Fibroblast of skin of back (primary cell): Measurements from ENCODE around the gene P4HA2.
"Not testable (repeated sequence)": the region's sequence is repeated elsewhere in the genome, so short reads cannot be mapped to it uniquely, and the experiment has no call there.

Experiments used
- DNase-seq: peaks from one replicate; pipeline ENCODE4 v3.0.0-alpha.2; 2013

The P4HA2 gene

DNA sequence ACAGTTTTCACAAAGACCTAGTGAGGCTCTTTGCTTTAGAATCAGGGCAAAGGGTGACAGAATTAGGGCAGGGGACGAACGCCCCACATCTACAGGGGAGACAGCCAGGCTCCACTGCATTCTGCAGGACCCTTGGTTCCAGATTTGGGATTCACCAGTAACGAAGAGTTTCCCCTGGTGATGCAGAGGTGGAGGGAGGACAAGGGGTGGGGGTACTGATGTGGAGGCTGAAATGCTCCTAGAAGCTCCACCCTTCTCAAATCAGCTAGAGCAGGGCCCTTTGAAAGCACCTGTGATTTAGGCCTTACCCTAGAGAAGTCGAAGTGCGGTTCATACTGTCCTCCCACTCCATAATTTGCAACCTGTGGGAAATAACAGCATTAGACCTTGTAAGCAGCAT is 29.1 kb downstream of the P4HA2 start:
- DNase-seq, result no peak

DNA sequence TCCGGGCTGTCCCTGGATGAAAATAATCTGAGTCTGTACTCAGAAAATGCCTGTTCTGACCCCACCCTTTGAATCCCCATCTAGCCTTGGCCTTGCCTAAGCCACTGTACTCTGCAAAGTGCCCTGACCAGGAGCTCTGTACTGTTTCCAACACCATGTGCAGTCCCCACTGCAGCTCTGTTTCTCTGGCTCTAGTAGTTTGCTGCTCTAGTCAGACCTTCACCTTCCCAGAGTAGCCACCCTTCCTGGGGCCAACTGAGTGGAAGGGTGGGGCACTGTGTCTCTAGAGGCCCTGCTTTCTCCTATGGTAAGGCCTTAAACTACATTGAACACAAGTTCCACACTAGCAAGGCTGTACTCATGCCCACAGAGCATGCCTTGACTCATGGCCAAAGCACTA is 31.9 kb downstream of the P4HA2 start:
- no peak for DNase-seq

DNA sequence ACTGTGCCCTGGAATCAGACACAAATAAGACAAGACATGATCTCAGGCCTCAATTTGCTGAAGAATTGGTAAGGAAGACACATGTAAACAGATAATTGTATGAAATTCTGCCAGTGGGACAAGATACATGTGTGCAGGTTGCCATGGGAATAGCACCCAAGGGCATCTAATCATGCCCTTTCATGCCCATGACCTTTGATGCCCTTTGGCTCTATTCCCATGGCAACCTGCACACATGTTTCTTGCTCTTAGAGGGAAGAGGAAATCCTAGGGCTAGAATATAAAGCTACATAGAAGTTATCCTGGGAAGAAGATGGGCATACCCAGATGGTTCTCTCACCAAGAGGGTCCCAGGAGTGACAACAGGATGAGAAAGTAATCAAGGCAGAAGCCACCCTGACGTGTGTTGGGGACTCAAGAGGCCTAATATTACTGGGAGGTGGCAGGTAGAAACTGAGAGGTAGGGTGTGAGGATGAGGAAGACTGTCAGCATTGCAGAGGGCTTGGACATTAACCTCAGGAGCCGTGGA is 34.4 kb downstream of the P4HA2 start:
- no peak for DNase-seq

GRCh38 chr5:132190161-132190817 is 37.4 kb downstream of the P4HA2 start:
- DNase-seq, result peak; percentile 79

DNA sequence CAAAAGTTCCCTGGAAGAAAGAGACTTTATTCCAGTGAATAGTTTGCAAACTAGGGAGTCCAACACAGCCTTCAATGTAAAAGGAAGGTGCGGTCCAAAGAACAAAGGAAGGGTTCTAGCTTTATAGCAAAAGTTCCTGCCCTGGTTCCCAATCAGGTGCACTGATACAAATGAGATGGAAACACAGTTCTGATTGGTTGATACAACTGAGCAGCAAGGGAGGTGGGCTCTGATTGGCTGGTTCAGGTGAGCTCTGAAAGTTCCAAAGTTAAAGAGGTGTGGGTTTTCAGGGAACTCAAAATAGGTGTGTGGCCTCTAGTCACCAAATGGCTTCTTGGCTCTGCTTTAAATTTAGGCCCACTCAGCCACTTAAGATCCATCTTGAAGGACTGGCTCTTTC is 43.1 kb downstream of the P4HA2 start:
- no peak for DNase-seq

DNA sequence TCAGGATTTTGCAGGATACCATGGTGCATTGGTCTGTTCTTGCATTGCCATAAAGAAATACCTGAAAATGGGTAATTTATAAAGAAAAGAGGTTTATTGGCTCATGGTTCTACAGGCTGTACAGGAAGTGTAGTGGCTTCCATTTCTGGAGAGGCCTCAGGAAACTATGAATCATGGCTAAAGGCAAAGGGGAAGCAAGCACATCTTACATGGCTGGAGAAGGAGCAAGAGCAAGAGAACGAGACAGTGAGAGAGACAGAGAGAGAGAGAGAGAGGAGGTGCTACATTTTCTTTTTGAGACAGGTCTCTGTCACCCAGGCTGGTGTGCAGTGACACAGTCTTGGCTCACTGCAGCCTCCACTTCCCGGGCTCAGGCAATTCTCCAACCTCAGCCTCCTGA is 43.9 kb downstream of the P4HA2 start:
- DNase-seq, result peak; percentile 25

DNA sequence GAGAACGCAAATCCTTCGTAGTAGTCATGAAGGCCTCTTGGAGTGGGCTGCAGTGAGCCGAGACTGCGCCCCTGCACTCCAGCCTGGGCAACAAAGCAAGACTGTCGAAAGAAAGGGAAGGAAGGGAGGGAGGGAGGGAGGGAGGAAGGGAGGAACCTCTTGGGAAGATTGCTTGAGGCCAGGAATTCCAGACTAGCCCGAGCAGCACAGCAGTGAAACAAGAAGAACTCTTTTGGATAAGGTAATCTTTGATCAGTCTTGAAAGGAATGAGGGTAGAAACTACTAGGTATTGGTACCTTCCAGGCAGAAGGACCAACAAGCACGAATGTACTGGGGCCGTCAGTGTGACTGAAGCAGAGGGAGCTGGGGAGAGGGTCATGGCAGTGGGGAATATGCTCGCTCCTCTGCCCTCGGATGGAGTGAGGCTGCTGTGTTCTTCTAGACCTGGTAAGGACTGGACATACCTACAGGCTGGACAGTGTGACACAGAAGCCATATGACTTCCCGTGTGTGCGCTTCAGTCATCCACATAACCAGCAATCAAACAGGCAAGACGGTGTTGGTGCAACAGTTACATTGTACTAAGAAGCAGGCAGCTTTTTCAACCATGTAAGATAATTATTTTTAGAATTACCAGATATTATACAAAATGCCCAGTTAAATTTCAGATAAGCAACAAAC is 45.2 kb downstream of the P4HA2 start:
- no peak for DNase-seq

- no peak for DNase-seq
Observed at GRCh38 chr5:132181011-132181629, 46.5 kb downstream of the P4HA2 start.

- peak; percentile 76 for DNase-seq
Observed at GRCh38 chr5:132180134-132180745, 47.4 kb downstream of the P4HA2 start.

DNA sequence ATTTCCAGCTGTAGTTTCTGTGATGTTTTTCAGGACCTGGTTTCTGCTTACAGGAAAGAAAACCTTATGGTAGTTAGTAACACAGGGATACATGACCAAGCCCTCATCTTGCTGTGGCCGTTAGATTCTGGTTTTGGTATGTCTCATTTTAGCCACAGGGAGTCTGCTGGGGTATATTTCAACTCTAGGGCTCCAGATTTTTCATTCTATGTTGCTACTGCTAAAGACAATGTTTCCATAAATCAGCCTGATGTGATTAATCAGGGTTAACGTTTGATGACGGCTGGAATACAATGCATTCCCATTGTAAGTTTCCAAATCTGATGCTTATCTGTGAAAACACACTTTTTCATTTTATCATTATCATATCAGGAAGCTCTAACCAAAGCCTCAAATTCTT is 48.2 kb downstream of the P4HA2 start:
- peak; percentile 7 for DNase-seq

DNA sequence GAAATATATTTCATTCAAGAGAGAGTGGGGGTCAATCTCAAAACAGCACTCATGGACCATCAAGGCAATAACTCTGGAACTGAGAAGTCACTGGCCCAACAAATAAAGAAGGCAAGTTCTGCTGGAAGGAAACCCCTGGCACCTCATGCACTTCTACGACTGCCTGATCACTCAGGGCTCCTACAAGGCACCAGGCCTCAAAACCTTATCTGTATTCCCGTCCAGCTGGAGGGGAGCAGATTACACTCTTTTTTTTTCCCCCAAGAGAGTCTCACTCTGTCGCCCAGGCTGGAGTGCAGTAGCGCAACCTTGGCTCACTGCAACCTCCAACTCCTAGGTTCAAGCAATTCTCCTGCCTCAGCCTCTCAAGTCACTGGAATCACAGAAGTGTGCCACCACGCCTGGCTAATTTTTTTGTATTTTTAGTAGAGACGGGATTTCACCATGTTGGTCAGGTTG is 49.9 kb downstream of the P4HA2 start:
- no peak for DNase-seq

DNA sequence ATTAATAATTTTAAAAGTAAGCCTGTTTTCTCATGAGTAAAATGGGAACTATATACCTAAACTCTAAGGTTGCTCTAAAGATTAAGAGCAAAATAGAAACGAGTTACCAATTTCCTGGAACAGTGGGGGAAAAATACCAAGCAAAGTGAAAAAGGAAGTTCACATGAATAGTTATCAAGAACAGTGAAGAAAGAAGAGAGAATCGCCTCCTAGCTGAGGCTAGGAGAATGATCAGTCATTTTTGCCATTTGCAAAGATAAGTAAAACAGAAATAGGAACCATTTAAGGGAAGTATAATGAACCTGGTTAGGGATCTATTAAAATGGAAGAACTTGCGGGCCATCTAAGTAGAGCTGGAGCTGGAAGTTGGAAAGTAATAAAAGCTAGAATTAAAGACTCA is 50.7 kb downstream of the P4HA2 start:
- DNase-seq, result no peak

GRCh38 chr5:132176521-132176945 is 51.1 kb downstream of the P4HA2 start:
- no peak for DNase-seq

GRCh38 chr5:132162945-132163344 is 64.7 kb downstream of the P4HA2 start:
- no peak for DNase-seq

DNA sequence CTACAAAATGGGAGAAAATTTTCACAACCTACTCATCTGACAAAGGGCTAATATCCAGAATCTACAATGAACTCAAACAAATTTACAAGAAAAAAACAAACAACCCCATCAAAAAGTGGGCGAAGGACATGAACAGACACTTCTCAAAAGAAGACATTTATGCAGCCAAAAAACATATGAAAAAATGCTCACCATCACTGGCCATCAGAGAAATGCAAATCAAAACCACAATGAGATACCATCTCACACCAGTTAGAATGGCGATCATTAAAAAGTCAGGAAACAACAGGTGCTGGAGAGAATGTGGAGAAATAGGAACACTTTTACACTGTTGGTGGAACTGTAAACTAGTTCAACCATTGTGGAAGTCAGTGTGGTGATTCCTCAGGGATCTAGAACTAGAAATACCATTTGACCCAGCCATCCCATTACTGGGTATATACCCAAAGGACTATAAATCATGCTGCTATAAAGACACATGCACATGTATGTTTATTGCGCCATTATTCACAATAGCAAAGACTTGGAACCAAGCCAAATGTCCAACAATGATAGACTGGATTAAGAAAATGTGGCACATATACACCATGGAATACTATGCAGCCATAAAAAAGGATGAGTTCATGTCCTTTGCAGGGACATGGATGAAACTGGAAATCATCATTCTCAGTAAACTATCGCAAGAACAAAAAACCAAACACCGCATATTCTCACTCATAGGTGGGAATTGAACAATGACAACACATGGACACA is 65.9 kb downstream of the P4HA2 start:
- not testable (repeated sequence) for DNase-seq

DNA sequence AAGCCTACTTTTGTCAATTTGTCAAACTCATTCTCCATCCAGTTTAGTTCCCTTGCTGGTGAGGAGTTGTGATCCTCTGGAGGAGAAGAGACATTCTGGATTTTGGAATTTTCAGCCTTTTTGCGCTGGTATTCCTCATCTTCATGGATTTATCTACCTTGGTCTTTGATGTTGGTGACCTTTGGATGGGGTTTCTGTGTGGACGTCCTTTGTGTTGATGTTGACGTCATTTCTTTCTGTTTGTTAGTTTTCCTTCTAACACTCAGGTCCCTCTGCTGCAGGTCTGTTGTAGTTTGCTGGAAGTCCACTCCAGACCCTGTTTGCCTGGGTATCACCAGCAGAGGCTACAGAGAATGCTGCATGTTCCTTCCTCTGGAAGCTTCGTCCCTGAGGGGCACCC is 71.2 kb downstream of the P4HA2 start:
- no peak for DNase-seq

DNA sequence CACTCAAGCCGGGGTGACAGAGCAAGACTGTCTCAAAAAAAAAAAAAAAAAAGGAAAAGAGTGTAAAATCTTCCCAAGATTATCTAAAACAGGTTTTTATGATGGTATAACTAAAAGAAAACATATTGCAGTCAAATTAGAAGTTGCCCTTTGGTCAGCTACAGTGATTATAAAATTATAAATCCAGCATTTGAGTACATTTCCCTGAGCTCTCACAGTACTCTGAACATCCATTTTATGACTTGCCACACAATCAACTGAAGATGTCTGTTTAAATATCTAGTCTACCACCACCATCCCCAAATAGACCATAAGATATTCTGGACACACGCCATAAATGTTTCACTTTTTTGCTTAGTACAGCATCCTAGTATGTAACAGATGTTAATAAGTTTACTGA is 77.1 kb downstream of the P4HA2 start:
- no peak for DNase-seq

- no peak for DNase-seq
Observed at GRCh38 chr5:132147663-132148062, 80.0 kb downstream of the P4HA2 start.

- not testable (repeated sequence) for DNase-seq
Observed at GRCh38 chr5:132145326-132145725, 82.3 kb downstream of the P4HA2 start.

- no peak for DNase-seq
Observed at GRCh38 chr5:132143148-132143547, 84.5 kb downstream of the P4HA2 start.

DNA sequence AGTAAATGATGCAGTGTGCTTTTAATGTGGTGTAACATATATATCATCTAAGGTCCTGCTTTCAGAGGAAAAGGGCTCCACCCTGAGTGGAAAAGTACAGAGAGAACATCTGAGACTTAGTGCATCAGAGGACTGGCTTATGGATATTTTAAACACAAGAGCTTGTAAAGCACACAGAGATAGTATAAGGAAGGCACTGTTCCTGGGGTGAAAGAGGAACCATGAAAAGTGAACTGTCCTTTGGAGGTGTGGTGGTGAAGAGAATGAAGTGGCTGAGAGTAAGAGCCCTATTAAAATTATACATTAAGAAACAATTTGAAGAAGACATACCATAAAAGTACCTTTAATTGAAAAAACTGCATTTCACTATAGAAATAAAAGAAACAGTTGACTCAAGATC is 85.2 kb downstream of the P4HA2 start:
- no peak for DNase-seq
